GM19351 (cell line): ENCODE results near the gene GIMAP6.
"Not testable (repeated sequence)": the region's sequence is repeated elsewhere in the genome, so short reads cannot be mapped to it uniquely, and the experiment has no call there.

ENCODE experiments used
- ATAC-seq: cut with Tn5 transposase; IDR thresholded peaks from one replicate; pipeline ENCODE4 v1.9.1; 2021; ENCODE audit warnings: mild to moderate bottlenecking, moderate library complexity; ENCODE audit not compliant: unreplicated experiment

GIMAP6 gene

GRCh38 chr7:150586785-150587152 lies 45.4 kb downstream of the GIMAP6 start:
- no peak for ATAC-seq

DNA sequence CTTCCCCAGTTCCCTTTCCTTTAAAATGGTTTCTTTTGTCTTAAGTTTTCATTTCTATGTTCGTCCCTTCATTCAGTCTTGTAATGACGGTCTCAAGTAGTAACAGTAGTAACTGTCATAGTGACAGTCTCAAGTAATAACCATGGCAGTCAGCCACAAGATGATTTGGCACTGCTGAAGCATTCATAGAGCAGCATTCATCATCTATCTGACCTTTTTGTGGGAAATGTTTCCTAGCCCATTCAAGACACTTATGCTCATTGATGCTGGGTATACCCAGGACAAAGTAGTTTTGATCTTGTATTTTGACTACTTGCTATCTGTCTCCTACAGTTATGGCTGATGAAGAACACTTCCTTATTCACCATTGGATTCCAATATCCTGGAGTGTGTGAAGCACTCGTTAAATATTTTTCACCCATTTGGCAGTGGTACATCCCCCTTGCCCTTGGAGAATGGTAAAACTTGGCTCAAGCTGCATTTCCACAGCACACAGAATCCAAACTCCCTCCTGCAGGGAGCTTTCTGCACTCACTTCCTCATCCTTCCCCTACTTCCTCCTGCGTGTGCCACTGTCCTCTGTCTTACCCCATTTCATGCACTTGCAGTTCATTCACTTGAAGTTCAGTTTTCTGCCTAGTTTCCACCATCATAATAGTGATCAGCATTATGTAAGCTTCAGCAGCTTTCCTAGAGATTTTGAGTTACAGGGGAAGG lies 46.0 kb downstream of the GIMAP6 start:
- ATAC-seq: no peak

DNA sequence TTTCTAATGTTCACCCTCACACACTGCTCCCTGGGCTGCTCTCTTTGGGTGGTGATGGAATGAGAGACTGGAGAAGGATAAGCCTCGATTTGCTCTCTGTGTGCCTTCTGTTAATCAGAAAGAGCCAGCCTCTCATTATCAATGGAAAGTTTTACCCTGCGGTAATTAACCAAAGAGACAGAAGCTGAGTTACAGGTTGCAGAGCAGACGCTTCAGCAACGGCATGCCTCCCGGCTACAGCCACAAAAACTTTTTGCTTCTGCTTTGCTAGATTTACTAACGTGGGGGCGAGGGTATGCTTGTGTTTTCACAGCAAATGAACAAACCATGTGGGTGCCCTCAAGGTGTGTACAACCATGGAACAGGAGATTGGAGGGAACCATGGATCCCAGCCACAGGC lies 47.0 kb downstream of the GIMAP6 start:
- ATAC-seq: no peak

DNA sequence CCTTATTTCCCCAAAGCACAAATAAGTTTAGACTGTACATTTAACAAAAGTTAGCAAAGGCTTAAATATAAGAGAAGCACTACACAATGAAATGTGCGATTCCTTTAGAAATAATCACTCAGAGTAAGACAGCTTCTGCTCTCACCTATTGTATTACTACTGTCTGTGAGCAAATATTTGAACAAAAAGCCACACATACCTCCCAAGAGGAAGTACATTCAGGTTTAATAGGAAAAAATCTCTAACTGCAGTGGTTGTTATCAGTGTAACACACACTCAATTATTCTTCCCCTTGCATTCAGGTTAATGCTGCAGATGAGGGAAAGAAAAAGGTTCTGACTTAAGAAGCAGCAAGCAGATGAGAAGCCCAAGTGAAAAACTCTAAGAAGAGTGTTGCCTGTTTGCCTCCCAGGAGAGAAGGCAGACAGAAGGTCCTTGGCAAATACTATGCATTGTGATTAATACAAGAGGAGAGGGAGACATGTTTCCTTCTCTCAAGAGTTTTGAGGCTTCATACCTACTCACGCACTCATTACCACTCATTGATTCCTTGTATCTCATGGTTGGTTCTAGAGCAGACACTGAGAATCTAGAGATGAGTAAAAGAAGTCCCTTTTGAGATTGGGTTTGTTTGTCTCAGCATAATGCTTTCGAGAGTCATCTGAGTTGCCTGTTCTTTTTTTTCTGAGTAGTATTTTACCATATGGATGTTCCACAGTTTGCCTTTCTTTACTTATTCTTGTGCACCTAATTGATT lies 51.4 kb downstream of the GIMAP6 start:
- ATAC-seq: no peak

GRCh38 chr7:150579979-150580637 lies 52.1 kb downstream of the GIMAP6 start:
- not testable (repeated sequence) for ATAC-seq
